ENCODE measurements around the gene C1R. TPM values are rescaled to one million over a fixed set of nuclear protein-coding genes. Genes with fewer than 3 reads are reported as not detected.

Gene C1R
- total and polyA plus RNA-seq, 2 of the 8 experiments (the other 6 are each of a cell fraction or from before 2014, with no cell fraction given): 6.9 to 16.3 TPM

DNA sequence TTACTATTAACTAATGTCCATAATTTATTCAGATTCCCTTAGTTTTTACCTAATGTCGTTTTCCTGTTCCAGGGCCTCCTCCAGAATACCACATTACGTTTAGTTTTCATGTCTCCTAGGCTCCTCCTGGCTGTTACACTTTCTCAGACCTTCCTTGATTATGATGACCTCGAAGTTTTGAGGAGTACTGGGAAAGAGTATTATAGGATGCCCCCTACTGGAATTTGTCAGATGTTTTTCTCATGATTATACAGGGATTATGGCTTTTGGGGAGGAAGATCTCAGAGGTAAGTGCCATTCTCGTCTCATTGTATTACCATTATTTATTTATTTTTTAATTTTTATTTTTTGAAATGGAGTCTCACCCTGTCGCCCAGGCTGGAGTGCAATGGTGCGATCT is 49.4 kb downstream of the C1R start (continued):
- TF ChIP-seq EGR1 (IDR thresholded peaks at IDR 0.05; ENCODE audit: borderline replicate concordance, low read depth, low read length) (no peak), GTF2F1 (IDR thresholded peaks at IDR 0.05; ENCODE audit: borderline replicate concordance, low read depth, low read length) (no peak), TEAD4 (IDR thresholded peaks at IDR 0.05; ENCODE audit: low read depth, low read length) (0 out of 2 replicates have a peak, but pooled peaks have one; percentile 13)
